ENCODE results near the gene FAT1. TPM values are rescaled to one million over a fixed set of nuclear protein-coding genes. Genes with fewer than 3 reads are reported as not detected.
A peak's percentile ranks its signal among the peaks of the same experiment; 100 is the strongest.

Gene FAT1
- total and polyA plus RNA-seq, 2 experiments from 2014 or later: 15.8 to 98.1 TPM

DNA sequence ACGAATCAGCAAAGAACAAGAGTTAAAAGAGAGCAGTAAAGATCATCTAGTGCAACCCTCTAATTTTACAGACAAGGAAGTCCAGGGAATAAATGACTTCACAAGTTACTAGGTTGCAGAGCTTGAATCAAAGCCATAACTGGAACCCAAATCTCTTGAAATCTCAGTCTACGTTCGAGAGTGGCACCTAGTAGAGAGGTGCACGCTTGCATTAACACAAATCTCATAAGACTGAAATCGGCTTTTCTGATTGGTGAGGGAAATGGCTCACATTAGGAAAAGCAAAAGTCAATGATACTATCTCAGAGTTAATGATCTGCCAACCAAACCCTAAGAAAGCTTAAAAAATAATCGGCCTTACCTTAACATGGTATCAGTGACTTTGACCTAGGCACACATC, 43.0 kb downstream of the FAT1 start:
- TF ChIP-seq, protein P1, sequence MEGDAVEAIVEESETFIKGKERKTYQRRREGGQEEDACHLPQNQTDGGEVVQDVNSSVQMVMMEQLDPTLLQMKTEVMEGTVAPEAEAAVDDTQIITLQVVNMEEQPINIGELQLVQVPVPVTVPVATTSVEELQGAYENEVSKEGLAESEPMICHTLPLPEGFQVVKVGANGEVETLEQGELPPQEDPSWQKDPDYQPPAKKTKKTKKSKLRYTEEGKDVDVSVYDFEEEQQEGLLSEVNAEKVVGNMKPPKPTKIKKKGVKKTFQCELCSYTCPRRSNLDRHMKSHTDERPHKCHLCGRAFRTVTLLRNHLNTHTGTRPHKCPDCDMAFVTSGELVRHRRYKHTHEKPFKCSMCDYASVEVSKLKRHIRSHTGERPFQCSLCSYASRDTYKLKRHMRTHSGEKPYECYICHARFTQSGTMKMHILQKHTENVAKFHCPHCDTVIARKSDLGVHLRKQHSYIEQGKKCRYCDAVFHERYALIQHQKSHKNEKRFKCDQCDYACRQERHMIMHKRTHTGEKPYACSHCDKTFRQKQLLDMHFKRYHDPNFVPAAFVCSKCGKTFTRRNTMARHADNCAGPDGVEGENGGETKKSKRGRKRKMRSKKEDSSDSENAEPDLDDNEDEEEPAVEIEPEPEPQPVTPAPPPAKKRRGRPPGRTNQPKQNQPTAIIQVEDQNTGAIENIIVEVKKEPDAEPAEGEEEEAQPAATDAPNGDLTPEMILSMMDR (IDR thresholded peaks at IDR 0.05; ENCODE audit: low read depth, low read length): no peak
- peaks cover 35% of the 10 kb centered on the region for H3K4me1 ChIP-seq (ENCODE audit: low read depth)
- H3K27me3 ChIP-seq: no peaks in the 10 kb centered on the region
- H3K27ac ChIP-seq: no peak overlapping the region
- no peak overlapping the region for H3K4me3 ChIP-seq
- H3K36me3 ChIP-seq: no peaks in the 10 kb centered on the region
- no peaks in the 10 kb centered on the region for H3K9me3 ChIP-seq (ENCODE audit: low read depth)
- DNase-seq (ENCODE audit: low read depth in 1 of 2, low spot score in 1 of 2): no peak

DNA sequence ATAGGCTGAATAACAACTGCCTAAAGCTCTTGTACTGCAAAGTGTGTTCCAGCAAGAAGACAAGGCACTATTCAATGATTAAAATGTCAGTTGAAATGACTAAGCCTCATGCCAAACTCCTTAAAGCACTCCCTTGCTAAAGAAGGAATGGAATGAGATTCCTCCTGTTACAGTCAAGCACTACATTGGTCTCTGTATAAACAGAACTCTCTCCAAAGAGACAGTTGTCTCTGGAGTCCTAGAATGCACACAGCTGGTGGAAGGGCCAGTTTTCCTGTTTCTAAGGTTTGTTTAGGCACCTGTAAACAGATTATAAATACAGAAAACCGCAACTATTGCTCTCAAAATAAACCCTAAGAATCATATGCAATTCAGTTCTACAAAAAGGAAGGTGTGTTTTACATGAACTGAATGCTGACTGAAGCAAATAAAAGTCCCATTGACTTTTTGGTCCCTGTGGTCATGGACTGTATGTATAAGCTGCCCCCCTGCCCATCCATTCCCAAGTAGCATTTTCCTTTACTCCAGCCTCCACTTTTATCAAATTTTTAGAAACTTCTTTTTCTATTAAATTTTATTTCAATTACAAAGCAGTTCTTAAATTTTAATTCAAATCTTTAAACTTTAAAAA, 47.0 kb downstream of the FAT1 start:
- Histone ChIP-seq H3K9me3 (ENCODE audit: low read depth) (no peaks in the 10 kb centered on the region), H3K4me1 (ENCODE audit: low read depth) (peaks cover 23% of the 10 kb centered on the region), H3K4me3 (no peak overlapping the region), H3K27me3 (no peaks in the 10 kb centered on the region), H3K27ac (peak overlapping the region; percentile 96), H3K36me3 (no peaks in the 10 kb centered on the region)
- TF ChIP-seq, protein P1 (IDR thresholded peaks at IDR 0.05; ENCODE audit: low read depth, low read length): no peak
- peak; percentile 68 to 81 for DNase-seq (ENCODE audit: low read depth in 1 of 2, low spot score in 1 of 2)

DNA sequence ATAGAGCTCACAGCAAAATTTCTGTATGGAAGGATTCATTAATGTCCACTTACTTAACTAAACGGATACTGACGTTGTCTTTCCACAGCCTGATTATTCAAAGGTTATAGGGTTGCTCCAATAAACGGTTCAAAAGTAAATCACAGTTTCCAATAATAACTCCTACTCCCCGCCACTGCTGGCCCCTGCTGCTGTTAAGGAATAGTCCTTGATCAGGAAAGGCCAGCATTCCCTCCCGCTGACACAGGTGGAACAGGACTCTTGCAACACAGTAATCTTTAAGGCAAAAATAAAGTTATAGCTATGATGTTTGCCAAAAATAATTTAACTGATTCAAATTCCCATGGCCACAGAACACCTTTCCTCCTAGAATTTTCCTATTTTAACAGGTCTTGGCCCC, 53.9 kb downstream of the FAT1 start:
- Histone ChIP-seq H3K9me3 (ENCODE audit: low read depth) (no peaks in the 10 kb centered on the region), H3K4me1 (ENCODE audit: low read depth) (peaks cover 21% of the 10 kb centered on the region), H3K27me3 (no peaks in the 10 kb centered on the region), H3K27ac (peak overlapping the region; percentile 67), H3K4me3 (no peak overlapping the region), H3K36me3 (no peaks in the 10 kb centered on the region)
- peak in 1 of 2 donors; percentile 58 for DNase-seq (ENCODE audit: low read depth in 1 of 2, low spot score in 1 of 2)
- TF ChIP-seq, protein P1 (IDR thresholded peaks at IDR 0.05; ENCODE audit: low read depth, low read length): no peak

DNA sequence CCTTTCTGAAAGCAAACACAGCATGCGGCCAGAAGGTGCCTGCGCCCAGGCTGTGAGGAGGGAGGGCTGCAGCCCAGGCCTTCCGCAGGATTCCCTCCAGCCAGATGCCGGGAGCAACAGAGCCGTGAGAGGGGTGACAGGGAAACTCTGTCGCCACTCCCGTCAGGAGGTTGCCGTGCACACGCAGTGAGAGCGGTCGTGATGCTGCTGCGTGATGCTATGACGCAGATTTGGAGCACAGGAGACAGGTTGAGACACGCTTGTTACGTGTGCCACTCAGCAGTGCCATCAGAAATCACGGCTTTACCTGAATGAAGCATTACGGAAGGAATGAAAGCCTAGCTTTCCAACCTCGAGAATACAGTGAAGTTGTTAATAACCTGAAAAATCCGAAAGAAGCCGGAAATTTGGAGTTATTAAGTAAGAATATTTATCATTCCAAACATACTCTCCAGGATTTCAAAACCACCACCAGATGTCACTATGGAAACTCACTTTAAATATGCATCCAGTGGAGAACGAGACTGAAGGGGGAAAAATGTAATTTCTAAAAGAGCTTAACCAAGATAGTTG, 54.4 kb downstream of the FAT1 start:
- Histone ChIP-seq H3K27ac (no peak overlapping the region), H3K36me3 (no peaks in the 10 kb centered on the region), H3K9me3 (ENCODE audit: low read depth) (no peaks in the 10 kb centered on the region), H3K27me3 (no peaks in the 10 kb centered on the region), H3K4me1 (ENCODE audit: low read depth) (peaks cover 21% of the 10 kb centered on the region), H3K4me3 (no peak overlapping the region)
- peak; percentile 51 to 82 for DNase-seq (ENCODE audit: low read depth in 1 of 2, low spot score in 1 of 2)
- TF ChIP-seq, protein P1 (IDR thresholded peaks at IDR 0.05; ENCODE audit: low read depth, low read length): peak; percentile 49

DNA sequence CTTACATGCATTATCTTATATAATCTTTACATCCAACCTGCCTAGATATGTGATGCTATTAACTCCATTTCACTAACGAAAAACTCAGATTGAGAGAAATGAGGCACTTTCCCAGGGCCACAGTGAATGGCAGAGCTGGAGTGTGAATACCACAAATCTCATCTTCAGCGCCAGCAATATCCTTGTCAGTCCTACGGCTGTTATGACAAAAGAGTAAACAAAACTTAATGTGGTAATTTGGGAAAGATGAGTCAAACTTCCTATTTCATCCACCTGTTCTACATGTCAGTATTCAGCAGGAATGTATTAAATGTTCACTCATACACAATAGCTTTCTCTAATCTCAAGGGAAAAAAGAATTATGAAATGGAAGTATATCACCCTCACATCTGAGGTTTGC, 56.9 kb downstream of the FAT1 start:
- TF ChIP-seq, protein P1 (IDR thresholded peaks at IDR 0.05; ENCODE audit: low read depth, low read length): no peak
- Histone ChIP-seq H3K4me1 (ENCODE audit: low read depth) (peaks cover 18% of the 10 kb centered on the region), H3K4me3 (no peak overlapping the region), H3K9me3 (ENCODE audit: low read depth) (no peaks in the 10 kb centered on the region), H3K27ac (no peak overlapping the region), H3K36me3 (peaks cover 9% of the 10 kb centered on the region), H3K27me3 (no peaks in the 10 kb centered on the region)
- DNase-seq (ENCODE audit: low read depth in 1 of 2, low spot score in 1 of 2): no peak

Measured in cardiac muscle cell (in vitro differentiated cells and primary cell).